NT2/D1 (cell line): ENCODE measurements around the gene EMC9.

Source experiments
- YY1 ChIP-seq: IDR thresholded peaks from 2 replicates; pipeline ENCODE4 v1.6.1; 2011; ENCODE audit not compliant: insufficient read length, insufficient read depth
- ZNF274 ChIP-seq: IDR thresholded peaks from 2 replicates; pipeline ENCODE4 v1.6.1; 2011; ENCODE audit warnings: mild to moderate bottlenecking, low read depth, low read length

- TF ChIP-seq ZNF274 (no peak), YY1 (no peak)
Observed at GRCh38 chr14:24136684-24137528, 4.5 kb downstream of the EMC9 start.
